HFFc6 (cell line): Measurements from ENCODE around the gene FEM1A. TPM values are rescaled to one million over a fixed set of nuclear protein-coding genes. Genes with fewer than 3 reads are reported as not detected.
"Not testable (repeated sequence)": the region's sequence is repeated elsewhere in the genome, so short reads cannot be mapped to it uniquely, and the experiment has no call there.

Experiments
- DNase-seq: peaks from one replicate; pipeline ENCODE4 v3.0.0-alpha.2; 2018
- H3K27ac Mint-ChIP-seq: 2 replicates; pipeline ENCODE4 v1.8.0; 2020; ENCODE audit warnings: mild to moderate bottlenecking, mixed read lengths
- H3K27me3 Mint-ChIP-seq: 2 replicates; pipeline ENCODE4 v1.8.0; 2021; ENCODE audit warnings: mild to moderate bottlenecking, moderate library complexity, mixed read lengths; ENCODE audit not compliant: insufficient read depth
- H3K36me3 Mint-ChIP-seq: 2 replicates; pipeline ENCODE4 v1.8.0; 2021; ENCODE audit warnings: low read depth, mixed read lengths
- H3K4me1 Mint-ChIP-seq: 2 replicates; pipeline ENCODE4 v1.8.0; 2020; ENCODE audit warnings: low read depth, mixed read lengths
- H3K4me3 Mint-ChIP-seq: 2 replicates; pipeline ENCODE4 v1.8.0; 2020; ENCODE audit warnings: mild to moderate bottlenecking, moderate library complexity, mixed read lengths
- H3K9me3 Mint-ChIP-seq: 2 replicates; pipeline ENCODE4 v1.8.0; 2020; ENCODE audit warnings: mild to moderate bottlenecking, mixed read lengths
- CTCF ChIP-seq: fragments of 200-600 bp; sonication (generic); IDR thresholded peaks from 2 replicates; pipeline ENCODE4 v1.5.0; 2021; ENCODE audit warnings: antibody characterized with exemption, mild to moderate bottlenecking
- total RNA-seq, 6 experiments: library from RNA; stranded (reverse); fragmentation: NEBNext Ultra II Directional; extraction: Animal tissue kit (Norgen Biotek cat#: 25700); gene quantifications; 2 replicates in 1 of 6; 3 replicates in 5 of 6; pipeline ENCODE4 v1.2.3, GENCODE V29; 2021

FEM1A gene
- total RNA-seq, 6 experiments from 2014 or later: 8.4 to 10.2 (median 9.0) TPM

GRCh38 chr19:4831304-4831978 lies 39.9 kb downstream of the FEM1A start, which contains the start of gene TICAM1:
Gene TICAM1, minus strand, starts transcription at chr19:4831712. Its CDS starts 13,335 bp downstream, at chr19:4818377.
- peak; percentile 40 for DNase-seq
- Mint-ChIP-seq H3K9me3 (no peaks in the 10 kb centered on the region), H3K4me3 (peak within 1 kb of the TSS; percentile 87), H3K4me1 (peaks cover 21% of the 10 kb centered on the region), H3K27ac (peak within 1 kb of the TSS; percentile 77), H3K36me3 (peaks cover 5% of the 10 kb centered on the region; the same call in 1 of the 2 replicates), H3K27me3 (no peaks in the 10 kb centered on the region)
- TF ChIP-seq CTCF: peak; percentile 30; the same call in 1 of the 2 replicates

- H3K9me3 Mint-ChIP-seq, H3K27me3 Mint-ChIP-seq, H3K36me3 Mint-ChIP-seq, DNase-seq: not testable (repeated sequence)
- Mint-ChIP-seq H3K27ac (peak overlapping the region; percentile 77), H3K4me1 (peaks cover 21% of the 10 kb centered on the region), H3K4me3 (peak overlapping the region; percentile 87)
These were observed 40.4 kb downstream of the FEM1A start for GRCh38 chr19:4831979-4832340.

GRCh38 chr19:4832776-4833175 lies 41.2 kb downstream of the FEM1A start:
- no peak for DNase-seq
- Mint-ChIP-seq H3K4me1 (peaks cover 19% of the 10 kb centered on the region), H3K36me3 (peaks cover 11% of the 10 kb centered on the region; the same call in 1 of the 2 replicates), H3K27me3 (peaks cover 1% of the 10 kb centered on the region; the same call in 1 of the 2 replicates), H3K4me3 (peak overlapping the region; percentile 52; the same call in 1 of the 2 replicates), H3K9me3 (no peaks in the 10 kb centered on the region), H3K27ac (no peak overlapping the region)
- TF ChIP-seq CTCF: no peak

GRCh38 chr19:4839192-4839591 lies 47.7 kb downstream of the FEM1A start:
- TF ChIP-seq CTCF: no peak
- Mint-ChIP-seq H3K9me3 (no peaks in the 10 kb centered on the region), H3K27ac (no peak overlapping the region), H3K36me3 (peaks cover 50% of the 10 kb centered on the region), H3K27me3 (peaks cover 8% of the 10 kb centered on the region), H3K4me3 (no peak overlapping the region), H3K4me1 (peaks cover 10% of the 10 kb centered on the region)
- no peak for DNase-seq

- DNase-seq: no peak
- Mint-ChIP-seq H3K4me3 (no peak overlapping the region), H3K36me3 (peaks cover 49% of the 10 kb centered on the region), H3K9me3 (no peaks in the 10 kb centered on the region), H3K27ac (peak overlapping the region; percentile 38; the same call in 1 of the 2 replicates), H3K27me3 (peaks cover 7% of the 10 kb centered on the region), H3K4me1 (peaks cover 10% of the 10 kb centered on the region)
- no peak for TF ChIP-seq CTCF
These were observed 52.1 kb downstream of the FEM1A start for GRCh38 chr19:4843647-4843965.

DNA sequence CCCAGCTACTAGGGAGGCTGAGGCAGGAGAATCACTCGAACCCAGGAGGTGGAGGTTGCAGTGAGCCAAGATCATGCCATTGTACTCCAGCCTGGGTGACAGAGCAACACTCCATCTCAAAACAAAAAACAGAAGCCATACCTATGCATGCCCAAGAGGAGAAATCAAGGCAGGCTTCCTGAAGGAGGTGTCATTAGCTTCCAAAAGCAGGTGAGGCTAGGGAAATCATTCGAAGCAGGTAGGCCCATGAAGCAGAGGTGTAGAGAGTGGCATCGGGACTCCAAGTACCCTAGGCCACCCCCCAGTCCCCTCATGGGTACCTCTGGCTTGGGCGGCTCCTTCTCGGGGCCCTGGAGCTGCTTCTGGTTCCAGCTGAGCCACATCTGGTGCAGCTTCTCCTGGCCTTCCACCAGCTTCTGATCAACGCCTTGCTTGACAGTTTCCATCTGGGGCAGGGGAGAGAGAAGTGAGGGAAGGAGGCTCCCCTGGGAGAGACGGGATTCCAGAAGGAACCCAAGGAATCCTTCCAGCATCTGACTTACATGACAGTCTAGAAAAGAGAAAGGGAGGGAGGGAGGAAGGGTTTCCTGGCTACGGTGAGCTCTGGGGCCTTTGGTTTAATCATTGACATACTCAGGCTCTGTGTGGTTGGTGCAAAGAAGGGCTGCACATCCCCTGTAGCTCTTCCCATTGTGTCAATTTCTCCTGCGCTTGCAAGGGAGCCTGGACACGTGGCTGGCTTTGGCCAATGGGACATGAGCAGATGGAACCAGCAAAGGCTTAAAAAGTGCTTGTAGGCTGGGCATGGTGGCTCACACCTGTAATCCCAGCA lies 53.0 kb downstream of the FEM1A start:
- Mint-ChIP-seq H3K4me1 (peaks cover 10% of the 10 kb centered on the region), H3K4me3 (no peak overlapping the region), H3K27ac (no peak overlapping the region; the same call in 1 of the 2 replicates), H3K9me3 (no peaks in the 10 kb centered on the region), H3K36me3 (peaks cover 42% of the 10 kb centered on the region), H3K27me3 (peaks cover 7% of the 10 kb centered on the region)
- DNase-seq: no peak
- no peak for TF ChIP-seq CTCF

GRCh38 chr19:4845975-4846374 lies 54.4 kb downstream of the FEM1A start:
- H3K27ac Mint-ChIP-seq, H3K4me3 Mint-ChIP-seq, DNase-seq, H3K27me3 Mint-ChIP-seq, H3K9me3 Mint-ChIP-seq, H3K4me1 Mint-ChIP-seq: not testable (repeated sequence)
- peaks cover 34% of the 10 kb centered on the region for H3K36me3 Mint-ChIP-seq
